ENCODE results near the gene GFPT1.

GFPT1 gene

GRCh38 chr2:69310111-69311023 is 76.7 kb downstream of the GFPT1 start:
- Mint-ChIP-seq H3K4me3 (no peak overlapping the region), H3K27ac (no peak overlapping the region), H3K27me3 (peaks cover 18% of the 10 kb centered on the region)

DNA sequence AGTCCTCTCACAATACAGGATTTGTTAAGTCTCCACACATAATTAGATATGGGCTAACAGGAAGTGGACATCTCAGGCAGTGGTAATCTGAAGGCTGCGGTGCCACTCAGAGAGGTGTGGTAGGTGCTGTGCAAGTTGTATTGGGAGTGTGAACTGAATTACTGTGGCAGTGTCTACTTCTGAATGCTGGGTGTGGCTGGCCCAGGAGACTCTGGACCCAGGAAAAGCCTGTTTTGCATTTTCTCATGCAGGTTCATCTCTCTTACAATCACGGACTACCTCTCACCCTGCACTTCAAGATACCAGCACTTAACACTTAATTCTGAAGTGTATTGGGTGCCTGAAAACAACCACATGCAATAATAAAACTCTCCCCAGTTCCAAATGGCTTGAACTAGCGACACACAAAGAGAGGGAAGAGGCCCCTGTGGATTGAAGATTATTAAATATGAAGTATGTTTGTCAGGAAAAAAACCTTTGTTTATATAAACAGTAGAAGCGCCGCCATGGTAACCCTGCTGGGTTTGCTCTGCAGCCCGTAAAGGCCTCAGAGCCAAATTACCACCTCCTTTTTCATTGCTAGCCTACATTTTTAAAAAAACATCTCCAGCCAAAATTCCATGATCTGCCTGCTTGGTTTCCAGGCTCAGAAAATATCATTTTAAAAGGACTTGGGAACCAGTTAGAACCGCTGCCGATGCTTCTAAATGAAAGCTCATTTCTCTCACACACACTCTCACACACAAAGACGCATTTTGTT is 77.5 kb downstream of the GFPT1 start:
- Mint-ChIP-seq H3K27me3 (peaks cover 26% of the 10 kb centered on the region), H3K4me3 (no peak overlapping the region), H3K9me3 (peaks cover 0 to 7% of the 10 kb centered on the region in 2 donors), H3K27ac (no peak overlapping the region), H3K4me1 (peaks cover 21% of the 10 kb centered on the region)
- ATAC-seq (no peak), DNase-seq (no peak)

More at GRCh38 chr2:69310111-69311023, 76.7 kb downstream of the GFPT1 start:
- H3K4me1 Mint-ChIP-seq: peaks cover 21% of the 10 kb centered on the region
- no peak for ATAC-seq
- peaks cover 0 to 7% of the 10 kb centered on the region in 2 donors for H3K9me3 Mint-ChIP-seq
- DNase-seq: no peak

DNA sequence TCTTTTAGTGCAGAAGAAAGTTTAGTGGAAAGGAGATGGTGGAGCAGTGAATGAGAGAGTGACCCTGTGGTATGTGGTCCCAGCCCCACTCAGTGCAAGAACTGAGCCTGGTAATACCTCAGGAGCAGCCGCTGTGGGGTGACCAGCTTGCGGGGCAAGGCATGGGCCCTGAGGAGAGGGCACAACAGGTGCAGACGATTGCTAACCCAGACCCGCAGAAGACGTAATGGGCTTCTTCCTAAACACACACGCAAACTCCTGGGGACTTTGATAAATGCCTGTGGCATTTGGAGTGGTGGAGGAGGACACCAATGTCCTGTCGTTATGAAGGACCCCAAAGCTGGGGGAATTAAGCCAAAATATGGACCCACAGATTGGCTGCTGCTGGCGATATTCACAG is 78.7 kb downstream of the GFPT1 start:
- no peak overlapping the region for H3K27ac Mint-ChIP-seq
- no peak overlapping the region for H3K4me3 Mint-ChIP-seq

DNA sequence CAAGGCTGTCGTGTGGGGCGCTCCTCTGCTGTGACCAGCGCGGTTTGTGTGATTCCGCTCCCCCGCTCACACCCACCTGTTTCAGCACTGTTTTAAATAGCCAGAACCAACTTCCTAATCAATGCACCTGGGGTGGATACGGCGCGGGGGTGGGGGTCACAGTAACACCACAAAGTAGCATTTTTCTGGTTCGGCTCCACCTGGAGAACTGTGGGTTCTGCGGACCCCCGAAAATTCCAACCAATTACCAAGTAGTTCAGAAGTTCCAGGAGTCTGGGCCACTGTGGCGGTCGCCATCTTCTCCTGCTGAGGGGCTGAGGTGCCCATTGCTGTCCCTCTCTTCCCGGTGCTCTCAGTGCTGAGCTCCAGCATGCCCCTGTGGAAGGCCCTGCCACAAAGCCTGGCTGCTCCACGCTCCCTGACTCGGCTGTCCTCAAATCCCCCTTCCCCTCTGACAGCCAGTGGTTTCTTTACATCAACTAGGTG is 79.4 kb downstream of the GFPT1 start:
- no peak for ATAC-seq
- H3K4me3 Mint-ChIP-seq: peak overlapping the region; percentile 55 to 74
- peaks cover 0 to 8% of the 10 kb centered on the region in 2 donors for H3K9me3 Mint-ChIP-seq
- no peak for DNase-seq
- H3K27ac Mint-ChIP-seq: no peak overlapping the region
- H3K4me1 Mint-ChIP-seq: peaks cover 21% of the 10 kb centered on the region
- peaks cover 38% of the 10 kb centered on the region for H3K27me3 Mint-ChIP-seq

More for the DNA sequence above, 78.7 kb downstream of the GFPT1 start:
- H3K9me3 Mint-ChIP-seq: peaks cover 0 to 15% of the 10 kb centered on the region in 2 donors
- peaks cover 21% of the 10 kb centered on the region for H3K4me1 Mint-ChIP-seq
- H3K27me3 Mint-ChIP-seq: peaks cover 35% of the 10 kb centered on the region
- DNase-seq (no peak), ATAC-seq (no peak)

DNA sequence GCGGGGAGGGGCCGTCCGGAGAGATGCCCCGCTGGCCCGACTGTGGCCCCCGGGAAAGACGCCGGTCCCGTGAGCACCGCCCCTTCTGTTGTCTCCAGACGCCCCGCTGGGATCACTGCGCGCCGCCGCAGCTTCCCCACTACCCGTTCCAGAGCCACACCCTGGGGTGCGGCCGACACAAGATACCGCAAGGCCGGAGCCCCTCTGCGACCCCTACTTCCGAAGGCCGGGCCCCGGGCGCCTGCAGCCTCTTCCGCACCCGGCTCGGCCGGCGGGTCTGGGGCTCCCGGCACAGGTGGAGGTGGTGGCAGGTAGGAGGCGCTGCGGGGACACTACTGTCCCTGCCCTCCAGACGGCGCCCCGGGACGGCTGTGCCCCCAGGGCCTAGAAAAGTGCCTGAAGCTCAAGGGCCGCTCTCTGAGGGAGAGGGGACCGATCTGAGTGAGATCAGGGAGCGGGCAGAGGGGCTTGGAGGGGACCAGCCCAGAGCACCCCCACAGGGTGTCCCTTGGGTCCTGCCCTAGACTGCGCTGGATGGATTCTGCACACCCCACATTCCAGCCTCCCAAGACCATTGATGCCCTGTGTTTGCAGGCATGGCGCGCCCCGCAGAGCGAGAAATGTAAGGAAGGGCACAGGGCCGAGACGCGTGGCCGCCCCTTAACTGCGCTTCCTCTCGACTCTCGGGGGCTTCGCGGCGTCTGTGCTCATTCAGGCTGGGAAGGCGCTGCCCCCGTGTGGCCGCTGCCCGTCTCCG is 80.0 kb downstream of the GFPT1 start:
- Mint-ChIP-seq H3K9me3 (peaks cover 0 to 8% of the 10 kb centered on the region in 2 donors), H3K4me1 (peaks cover 21% of the 10 kb centered on the region), H3K4me3 (peak overlapping the region; percentile 55 to 74), H3K27me3 (peaks cover 44% of the 10 kb centered on the region), H3K27ac (peak overlapping the region in 1 of 2 donors; percentile 21)
- ATAC-seq (peak; percentile 91), DNase-seq (peak; percentile 79 to 81)

GRCh38 chr2:69306393-69306821 is 80.6 kb downstream of the GFPT1 start:
- DNase-seq: no peak

GRCh38 chr2:69305712-69306392 is 81.2 kb downstream of the GFPT1 start:
- no peak for DNase-seq
- peaks cover 46% of the 10 kb centered on the region for H3K27me3 Mint-ChIP-seq

More at GRCh38 chr2:69306393-69306821, 80.6 kb downstream of the GFPT1 start:
- peak overlapping the region in 1 of 2 donors; percentile 48 for H3K27ac Mint-ChIP-seq
- H3K27me3 Mint-ChIP-seq: peaks cover 46% of the 10 kb centered on the region
- H3K4me1 Mint-ChIP-seq: peaks cover 21% of the 10 kb centered on the region
- no peak for ATAC-seq
- H3K9me3 Mint-ChIP-seq: peaks cover 0 to 8% of the 10 kb centered on the region in 2 donors
- H3K4me3 Mint-ChIP-seq: peak overlapping the region; percentile 55 to 74

DNA sequence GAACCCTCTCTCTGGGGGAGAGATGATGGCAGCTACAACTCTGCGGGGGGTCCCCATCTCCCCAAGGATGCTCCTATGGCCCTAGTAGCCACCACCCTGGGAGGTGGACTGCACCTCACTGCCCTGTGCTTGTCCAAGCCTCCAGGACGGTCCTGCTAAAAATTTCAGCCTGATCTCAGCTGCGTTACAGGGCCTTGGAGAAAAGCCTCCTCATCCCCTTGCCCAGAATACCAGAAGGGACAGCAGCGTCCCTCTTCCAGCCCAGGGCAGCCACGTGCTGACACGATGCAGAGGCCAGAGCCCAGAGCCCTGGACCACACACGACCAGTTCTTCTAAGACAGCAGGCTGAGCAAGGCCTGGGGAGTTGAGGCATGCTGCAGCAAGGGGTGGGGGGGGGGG is 81.9 kb downstream of the GFPT1 start:
- Mint-ChIP-seq H3K27me3 (peaks cover 48% of the 10 kb centered on the region), H3K9me3 (peaks cover 0 to 8% of the 10 kb centered on the region in 2 donors), H3K4me3 (no peak overlapping the region), H3K27ac (no peak overlapping the region), H3K4me1 (peaks cover 21% of the 10 kb centered on the region)
- ATAC-seq (no peak), DNase-seq (no peak)

More at GRCh38 chr2:69305712-69306392, 81.2 kb downstream of the GFPT1 start:
- H3K4me3 Mint-ChIP-seq: peak overlapping the region; percentile 55 to 74
- peaks cover 21% of the 10 kb centered on the region for H3K4me1 Mint-ChIP-seq
- H3K9me3 Mint-ChIP-seq: peaks cover 0 to 8% of the 10 kb centered on the region in 2 donors
- H3K27ac Mint-ChIP-seq: peak overlapping the region in 1 of 2 donors; percentile 48
- ATAC-seq: no peak

DNA sequence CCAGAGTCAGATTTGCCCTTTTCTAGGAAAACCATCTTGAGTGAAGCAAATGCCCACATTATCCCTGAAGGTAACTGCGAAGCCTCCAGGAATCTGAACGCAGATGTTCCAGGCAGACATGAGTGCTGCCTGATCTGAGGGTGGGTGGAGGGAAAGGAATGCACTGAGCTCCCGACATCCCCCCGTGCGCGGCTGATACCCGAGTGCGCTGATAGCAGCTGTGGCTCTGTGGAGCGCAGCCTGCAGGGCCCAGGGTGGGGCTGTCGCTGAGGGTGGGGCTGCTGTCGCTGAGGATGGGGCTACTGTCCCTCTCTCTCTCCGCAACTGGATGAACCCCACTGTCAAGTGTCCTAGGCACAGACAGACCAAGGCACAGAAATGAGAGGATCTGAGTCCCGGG is 82.4 kb downstream of the GFPT1 start:
- Mint-ChIP-seq H3K4me3 (no peak overlapping the region), H3K27me3 (peaks cover 53% of the 10 kb centered on the region)

DNA sequence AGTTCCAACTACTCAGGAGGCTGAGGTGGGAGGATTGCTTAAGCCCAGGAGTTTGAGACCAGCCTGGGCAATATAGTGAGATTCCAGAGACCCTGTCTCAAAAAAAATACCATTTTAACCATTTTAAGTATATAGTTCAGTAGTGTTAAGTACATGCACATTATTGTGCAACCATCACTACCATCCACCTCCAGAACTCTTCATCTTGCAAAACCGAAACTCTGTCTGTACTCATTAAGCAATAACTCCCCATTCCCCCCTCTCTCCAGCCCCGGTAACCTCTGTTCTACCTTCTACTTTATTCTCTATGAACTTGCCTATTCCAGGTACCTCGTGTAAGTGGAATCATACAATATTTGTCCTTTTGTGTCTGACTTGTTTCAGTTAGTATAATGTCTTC is 86.4 kb downstream of the GFPT1 start:
- Mint-ChIP-seq H3K4me3 (no peak overlapping the region), H3K4me1 (no peaks in the 10 kb centered on the region), H3K27me3 (peaks cover 38% of the 10 kb centered on the region), H3K9me3 (peaks cover 0 to 8% of the 10 kb centered on the region in 2 donors), H3K27ac (no peak overlapping the region)
- DNase-seq: no peak
- no peak for ATAC-seq

More for the DNA sequence above, 82.4 kb downstream of the GFPT1 start:
- peaks cover 21% of the 10 kb centered on the region for H3K4me1 Mint-ChIP-seq
- DNase-seq (no peak), ATAC-seq (no peak)
- peaks cover 0 to 8% of the 10 kb centered on the region in 2 donors for H3K9me3 Mint-ChIP-seq
- H3K27ac Mint-ChIP-seq: no peak overlapping the region

GRCh38 chr2:69299772-69300516 is 87.1 kb downstream of the GFPT1 start:
- no peak for ATAC-seq
- DNase-seq: no peak
- H3K4me1 Mint-ChIP-seq: no peaks in the 10 kb centered on the region
- no peak overlapping the region for H3K4me3 Mint-ChIP-seq
- no peak overlapping the region for H3K27ac Mint-ChIP-seq
- H3K9me3 Mint-ChIP-seq: peaks cover 0 to 8% of the 10 kb centered on the region in 2 donors
- peaks cover 32% of the 10 kb centered on the region for H3K27me3 Mint-ChIP-seq

GRCh38 chr2:69298862-69299261 is 88.2 kb downstream of the GFPT1 start:
- H3K27me3 Mint-ChIP-seq: peaks cover 21% of the 10 kb centered on the region
- no peaks in the 10 kb centered on the region for H3K4me1 Mint-ChIP-seq
- H3K27ac Mint-ChIP-seq: no peak overlapping the region
- H3K9me3 Mint-ChIP-seq: peaks cover 0 to 1% of the 10 kb centered on the region in 2 donors
- no peak overlapping the region for H3K4me3 Mint-ChIP-seq
- ATAC-seq: no peak
- no peak for DNase-seq

- DNase-seq: no peak
- no peak for ATAC-seq
- no peak overlapping the region for H3K27ac Mint-ChIP-seq
Observed at GRCh38 chr2:69298261-69298660, 88.8 kb downstream of the GFPT1 start.

DNA sequence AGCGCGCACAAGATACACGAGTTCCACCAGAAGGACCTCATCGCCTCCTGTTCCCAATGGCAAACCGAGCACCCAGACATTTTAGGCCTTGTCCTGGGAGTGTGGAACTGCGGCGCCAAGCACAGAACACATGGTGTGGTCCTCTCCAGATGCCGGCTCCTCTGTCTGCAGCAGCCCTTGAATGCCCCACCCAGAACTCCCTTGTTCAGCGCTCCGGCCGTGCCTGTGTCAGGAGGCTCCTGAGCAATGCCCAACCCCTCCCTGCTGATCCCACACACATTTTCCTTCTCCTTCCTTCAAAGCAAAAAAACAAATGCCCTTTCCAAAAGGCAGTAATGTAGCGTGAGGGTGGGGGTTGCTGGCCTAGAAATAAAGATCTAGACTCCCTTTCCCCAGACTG is 89.8 kb downstream of the GFPT1 start:
- no peak for DNase-seq
- H3K4me1 Mint-ChIP-seq: no peaks in the 10 kb centered on the region
- ATAC-seq: no peak
- no peaks in the 10 kb centered on the region for H3K9me3 Mint-ChIP-seq
- H3K27me3 Mint-ChIP-seq: peaks cover 12% of the 10 kb centered on the region
- no peak overlapping the region for H3K4me3 Mint-ChIP-seq
- H3K27ac Mint-ChIP-seq: no peak overlapping the region

More at GRCh38 chr2:69298261-69298660, 88.8 kb downstream of the GFPT1 start:
- peaks cover 19% of the 10 kb centered on the region for H3K27me3 Mint-ChIP-seq
- no peaks in the 10 kb centered on the region for H3K4me1 Mint-ChIP-seq
- no peaks in the 10 kb centered on the region for H3K9me3 Mint-ChIP-seq
- H3K4me3 Mint-ChIP-seq: no peak overlapping the region
